GM12878 (cell line): ENCODE measurements around the gene NPDC1. TPM values are rescaled to one million over a fixed set of nuclear protein-coding genes. Genes with fewer than 3 reads are reported as not detected.

Experiments used
- ATAC-seq: fragments of 200-7000 bp; cut with Tn5 transposase; 3 replicates; pipeline ENCODE4 v1.9.1; 2020; ENCODE audit warnings: mild to moderate bottlenecking, moderate library complexity
- BruUV-seq: library from RNA; stranded (reverse); fragments of 400-500 nt; replicated peaks from 2 replicates; lab custom pipeline; 2021; lab: Mats Ljungman, UMichigan
- CTCF ChIA-PET: fragments of 300-600 bp; sonication (Branson Sonifier 250); formaldehyde crosslinking; extraction: SDS; loops from one replicate; lab custom pipeline; 2021; ENCODE audit warnings: inconsistent platforms; lab: Yijun Ruan, JAX
- POLR2A ChIA-PET: fragments of 350-600 bp; formaldehyde crosslinking; extraction: SDS; loops from one replicate; lab custom pipeline; 2021; ENCODE audit warnings: inconsistent platforms; lab: Charles Lee
- RAD21 ChIA-PET: fragments of 300-600 bp; sonication (Branson Sonifier 250); formaldehyde crosslinking; loops from one replicate; lab custom pipeline; 2023; ENCODE audit warnings: antibody characterized with exemption; ENCODE audit not compliant: unreplicated experiment; lab: Charles Lee
- SMC1A ChIA-PET: fragments of 300-600 bp; sonication (Branson Sonifier 250); formaldehyde crosslinking; loops from one replicate; lab custom pipeline; 2023; ENCODE audit not compliant: unreplicated experiment, uncharacterized antibody; lab: Charles Lee
- DNase-seq: peaks from one replicate; pipeline ENCODE4 v3.0.0-alpha.2; 2011; ENCODE audit warnings: low read depth, low spot score
- FAIRE-seq: peaks from 3 replicates; lab custom pipeline; 2011; peaks lifted over from hg19 to GRCh38; lab: Jason Lieb, UNC
- H2AFZ ChIP-seq: 2 replicates; pipeline ENCODE4 v1.6.0; 2011; ENCODE audit warnings: low read depth, low read length, control low read depth; ENCODE audit not compliant: control insufficient read depth
- H3K27ac ChIP-seq: 2 replicates; pipeline ENCODE4 v1.5.1; 2011; ENCODE audit warnings: control low read depth; ENCODE audit not compliant: control insufficient read depth, insufficient read depth
- H3K27me3 ChIP-seq, 2 experiments: replicated peaks in 1 of 2; 2 replicates each; pipeline versions ENCODE4 v1.6.0 to v1.6.1; 2011; ENCODE audit warnings: low read length in 1 of 2; ENCODE audit not compliant: control insufficient read depth in 2 of 2, insufficient read depth in 2 of 2
- H3K36me3 ChIP-seq, 2 experiments: 2 replicates each; pipeline ENCODE4 v1.5.1; 2011; ENCODE audit warnings: low read length in 1 of 2; ENCODE audit not compliant: control insufficient read depth in 2 of 2, insufficient read depth in 2 of 2
- H3K4me1 ChIP-seq: 2 replicates; pipeline ENCODE4 v1.6.1; 2011; ENCODE audit warnings: mild to moderate bottlenecking, low read length, moderate library complexity, mixed read lengths; ENCODE audit not compliant: control insufficient read depth, insufficient read depth
- H3K4me2 ChIP-seq: 2 replicates; pipeline ENCODE4 v1.6.0; 2011; ENCODE audit warnings: control low read depth; ENCODE audit not compliant: control insufficient read depth, insufficient read depth
- H3K4me3 ChIP-seq: fragments of 200-600 bp; sonication (generic); 2 replicates; pipeline ENCODE4 v1.5.1; 2016
- H3K79me2 ChIP-seq: 2 replicates; pipeline ENCODE4 v1.6.0; 2011; ENCODE audit warnings: low read length; ENCODE audit not compliant: control insufficient read depth, insufficient read depth
- H3K9ac ChIP-seq: 2 replicates; pipeline ENCODE4 v1.8.0; 2011; ENCODE audit warnings: low read length, control low read depth, mixed read lengths; ENCODE audit not compliant: control insufficient read depth, insufficient read depth
- H3K9me3 ChIP-seq: replicated peaks from 3 replicates; pipeline ENCODE4 v1.5.1; 2011; ENCODE audit warnings: mild to moderate bottlenecking, low read length; ENCODE audit not compliant: control insufficient read depth, insufficient read depth
- H4K20me1 ChIP-seq: 2 replicates; pipeline ENCODE4 v1.6.0; 2011; ENCODE audit not compliant: control insufficient read depth, insufficient read depth
- ATF2 ChIP-seq: IDR thresholded peaks from 2 replicates; pipeline ENCODE4 v1.6.1; 2012; ENCODE audit warnings: low read length, inconsistent platforms
- BHLHE40 ChIP-seq, 2 experiments: fragments of 450-650 bp in 1 of 2; IDR thresholded peaks; 2 replicates each; pipeline ENCODE4 v1.6.1; 2011 to 2017; ENCODE audit warnings: low read depth in 2 of 2, borderline replicate concordance in 1 of 2, improper control_type of control experiment in 1 of 2, low read length in 1 of 2, mild to moderate bottlenecking in 1 of 2
- CBFB ChIP-seq: IDR thresholded peaks from 2 replicates; pipeline ENCODE4 v1.6.1; 2016; ENCODE audit warnings: antibody characterized with exemption, low read depth
- FOXK2 ChIP-seq: fragments of 450-650 bp; IDR thresholded peaks from 2 replicates; pipeline ENCODE4 v1.6.1; 2017; ENCODE audit warnings: mild to moderate bottlenecking, moderate library complexity
- IRF4 ChIP-seq: IDR thresholded peaks from 2 replicates; pipeline ENCODE4 v1.6.1; 2011; ENCODE audit warnings: low read depth, low read length
- LARP7 ChIP-seq: fragments of 450-650 bp; IDR thresholded peaks from 2 replicates; pipeline ENCODE4 v1.6.1; 2017; ENCODE audit warnings: mild to moderate bottlenecking
- PAX8 ChIP-seq: fragments of 450-650 bp; IDR thresholded peaks from 2 replicates; pipeline ENCODE4 v1.6.1; 2017; ENCODE audit warnings: mild to moderate bottlenecking, moderate library complexity
- POLR2AphosphoS5 ChIP-seq: IDR thresholded peaks from 2 replicates; pipeline ENCODE4 v1.6.1; 2011; ENCODE audit warnings: mild to moderate bottlenecking, low read length, inconsistent platforms
- RAD51 ChIP-seq: fragments of 450-650 bp; IDR thresholded peaks from 2 replicates; pipeline ENCODE4 v1.6.1; 2016; ENCODE audit warnings: moderate library complexity, mild to moderate bottlenecking, inconsistent platforms
- RCOR1 ChIP-seq: conservative IDR thresholded peaks from 2 replicates; pipeline ENCODE4 v1.6.1; 2012; ENCODE audit warnings: low read depth, low read length, improper control_type of control experiment
- RELA ChIP-seq: fragments of 450-650 bp; IDR thresholded peaks from 2 replicates; pipeline ENCODE4 v1.8.0; 2014; ENCODE audit warnings: borderline replicate concordance; ENCODE audit not compliant: partially characterized antibody
- SMAD1 ChIP-seq: fragments of 450-650 bp; IDR thresholded peaks from 2 replicates; pipeline ENCODE4 v1.6.1; 2018; ENCODE audit warnings: mild to moderate bottlenecking, low read depth; ENCODE audit not compliant: partially characterized antibody
- YY1 ChIP-seq: IDR thresholded peaks from 2 replicates; pipeline ENCODE4 v1.6.1; 2011; ENCODE audit warnings: low read depth, mild to moderate bottlenecking, low read length
- WGBS: methylation state at CpG from one replicate; pipeline ENCODE4 v1.1.6; 2016; ENCODE audit warnings: low lambda C conversion rate; ENCODE audit not compliant: insufficient replicate concordance, insufficient coverage; ENCODE audit errors: missing lambda C conversion rate; 5-methylcytosine and 5-hydroxymethylcytosine counted together
- in situ Hi-C: fragments of 300-500 bp; cut with MboI; formaldehyde crosslinking; loops from 9 replicates; pipeline ENCODE4 v1.14.3; 2018; ENCODE audit warnings: mixed read lengths
- intact Hi-C: fragments of 100-400 bp; cut with micrococcal nuclease; formaldehyde crosslinking; loops from one replicate; pipeline ENCODE4 v1.14.2; 2022; ENCODE audit not compliant: unreplicated experiment
- polyA plus RNA-seq, 11 experiments: library from polyadenylated mRNA; depleted of rRNA in 4 of 11; unstranded in 6 of 11; stranded (reverse) in 5 of 11; fragments of >200 nt; fragmentation: Nextera tagmentation in 4 of 11; fragmentation: Illumina TruSeq in 1 of 11; extraction: Ambion mirVana in 4 of 11; extraction: Trizol in 1 of 11; gene quantifications; 1 replicate in 1 of 11; 2 replicates in 10 of 11; pipeline versions ENCODE4 v1.2.1 to v1.2.3, GENCODE V29; 2011 to 2016; ENCODE audit warnings: inconsistent platforms in 2 of 11, missing spikeins in 2 of 11, low read depth in 1 of 11
- total RNA-seq, 4 experiments: library from RNA; depleted of rRNA in 3 of 4; stranded (reverse); fragments of >200 nt in 3 of 4; fragmentation: Illumina TruSeq in 1 of 4; extraction: Trizol in 1 of 4; gene quantifications; 2 replicates each; pipeline versions ENCODE4 v1.2.1 to v1.2.3, GENCODE V29; 2013 to 2021
- TF ChIP-seq, protein P1 (sequence below): fragments of 450-650 bp; IDR thresholded peaks from 2 replicates; pipeline ENCODE4 v1.6.1; 2016; ENCODE audit warnings: mild to moderate bottlenecking, moderate library complexity, borderline replicate concordance
- TF ChIP-seq, protein P2 (sequence below): IDR thresholded peaks from 2 replicates; pipeline ENCODE4 v1.6.1; 2012; ENCODE audit warnings: improper control_type of control experiment, low read depth, low read length; ENCODE audit not compliant: insufficient replicate concordance

The NPDC1 gene
- total and polyA plus RNA-seq, 10 of the 15 experiments (the other 5 are each of a cell fraction or from before 2014, with no cell fraction given), result 0.04 to 1.7 (median 0.77) TPM; not detected in 2

DNA sequence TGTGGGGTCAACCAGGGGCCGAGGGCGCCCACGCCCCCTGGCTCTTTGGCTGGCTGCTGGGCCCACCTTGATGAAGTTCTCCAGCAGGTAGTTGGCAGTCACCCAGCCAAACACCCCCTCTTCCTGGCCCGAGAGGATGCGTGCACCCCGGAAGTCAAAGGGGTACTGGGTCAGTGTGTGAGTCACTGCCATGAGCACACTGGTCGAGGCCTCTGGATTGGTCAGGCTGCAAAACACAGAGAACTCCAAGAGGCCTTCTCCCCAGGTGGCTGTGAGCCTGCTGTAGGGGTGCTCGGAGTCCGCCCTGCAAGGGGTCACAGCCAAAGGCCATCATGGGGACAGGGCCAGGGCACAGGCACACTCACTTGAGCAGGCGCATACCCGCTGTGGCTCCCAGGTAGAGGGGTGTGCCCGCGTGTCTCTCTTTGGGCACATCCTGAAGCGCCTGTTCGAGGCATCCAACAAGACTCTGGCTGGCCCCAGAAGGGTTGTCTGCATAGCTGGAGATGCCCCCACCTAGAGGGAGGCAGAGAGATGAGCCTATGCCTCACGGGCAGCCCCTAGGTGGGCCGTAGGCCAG lies 5.3 kb upstream of the NPDC1 start:
- H3K4me3 ChIP-seq, result no peak overlapping the region
- FAIRE-seq (no peak), ATAC-seq (no peak), DNase-seq (no peak)
- H3K27me3 ChIP-seq, result peaks cover 11 to 18% of the 10 kb centered on the region in 2 experiments; a peak in 3 of 4 replicates
- in situ Hi-C loops, result no loop called here
- ChIA-PET POLR2A (no interaction called here), CTCF (no interaction called here), SMC1A (no interaction called here), RAD21 (no interaction called here)
- intact Hi-C loops, result no loop called here
- no peaks in the 10 kb centered on the region for H3K4me1 ChIP-seq
- WGBS, result 54% methylated on average over 17 of the region's 17 CpGs
- H3K4me2 ChIP-seq, result no peak overlapping the region
- no peaks in the 10 kb centered on the region for H3K9me3 ChIP-seq
- H4K20me1 ChIP-seq, result no peaks in the 10 kb centered on the region
- H3K27ac ChIP-seq, result no peak overlapping the region
- no peaks in the 10 kb centered on the region for H3K36me3 ChIP-seq
- no TSS peak for BruUV-seq
- H2AFZ ChIP-seq, result no peak overlapping the region
- no peak overlapping the region for H3K9ac ChIP-seq
- H3K79me2 ChIP-seq, result no peaks in the 10 kb centered on the region
- no peak for TF ChIP-seq LARP7
- no peak for TF ChIP-seq PAX8
- no peak for TF ChIP-seq ATF2
- no peak for TF ChIP-seq YY1
- TF ChIP-seq RAD51, result no peak
- TF ChIP-seq SMAD1, result no peak
- TF ChIP-seq POLR2AphosphoS5, result no peak
- TF ChIP-seq FOXK2, result no peak
- TF ChIP-seq, protein P1, sequence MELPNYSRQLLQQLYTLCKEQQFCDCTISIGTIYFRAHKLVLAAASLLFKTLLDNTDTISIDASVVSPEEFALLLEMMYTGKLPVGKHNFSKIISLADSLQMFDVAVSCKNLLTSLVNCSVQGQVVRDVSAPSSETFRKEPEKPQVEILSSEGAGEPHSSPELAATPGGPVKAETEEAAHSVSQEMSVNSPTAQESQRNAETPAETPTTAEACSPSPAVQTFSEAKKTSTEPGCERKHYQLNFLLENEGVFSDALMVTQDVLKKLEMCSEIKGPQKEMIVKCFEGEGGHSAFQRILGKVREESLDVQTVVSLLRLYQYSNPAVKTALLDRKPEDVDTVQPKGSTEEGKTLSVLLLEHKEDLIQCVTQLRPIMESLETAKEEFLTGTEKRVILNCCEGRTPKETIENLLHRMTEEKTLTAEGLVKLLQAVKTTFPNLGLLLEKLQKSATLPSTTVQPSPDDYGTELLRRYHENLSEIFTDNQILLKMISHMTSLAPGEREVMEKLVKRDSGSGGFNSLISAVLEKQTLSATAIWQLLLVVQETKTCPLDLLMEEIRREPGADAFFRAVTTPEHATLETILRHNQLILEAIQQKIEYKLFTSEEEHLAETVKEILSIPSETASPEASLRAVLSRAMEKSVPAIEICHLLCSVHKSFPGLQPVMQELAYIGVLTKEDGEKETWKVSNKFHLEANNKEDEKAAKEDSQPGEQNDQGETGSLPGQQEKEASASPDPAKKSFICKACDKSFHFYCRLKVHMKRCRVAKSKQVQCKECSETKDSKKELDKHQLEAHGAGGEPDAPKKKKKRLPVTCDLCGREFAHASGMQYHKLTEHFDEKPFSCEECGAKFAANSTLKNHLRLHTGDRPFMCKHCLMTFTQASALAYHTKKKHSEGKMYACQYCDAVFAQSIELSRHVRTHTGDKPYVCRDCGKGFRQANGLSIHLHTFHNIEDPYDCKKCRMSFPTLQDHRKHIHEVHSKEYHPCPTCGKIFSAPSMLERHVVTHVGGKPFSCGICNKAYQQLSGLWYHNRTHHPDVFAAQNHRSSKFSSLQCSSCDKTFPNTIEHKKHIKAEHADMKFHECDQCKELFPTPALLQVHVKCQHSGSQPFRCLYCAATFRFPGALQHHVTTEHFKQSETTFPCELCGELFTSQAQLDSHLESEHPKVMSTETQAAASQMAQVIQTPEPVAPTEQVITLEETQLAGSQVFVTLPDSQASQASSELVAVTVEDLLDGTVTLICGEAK, result no peak
- TF ChIP-seq CBFB, result no peak
- TF ChIP-seq, protein P2, sequence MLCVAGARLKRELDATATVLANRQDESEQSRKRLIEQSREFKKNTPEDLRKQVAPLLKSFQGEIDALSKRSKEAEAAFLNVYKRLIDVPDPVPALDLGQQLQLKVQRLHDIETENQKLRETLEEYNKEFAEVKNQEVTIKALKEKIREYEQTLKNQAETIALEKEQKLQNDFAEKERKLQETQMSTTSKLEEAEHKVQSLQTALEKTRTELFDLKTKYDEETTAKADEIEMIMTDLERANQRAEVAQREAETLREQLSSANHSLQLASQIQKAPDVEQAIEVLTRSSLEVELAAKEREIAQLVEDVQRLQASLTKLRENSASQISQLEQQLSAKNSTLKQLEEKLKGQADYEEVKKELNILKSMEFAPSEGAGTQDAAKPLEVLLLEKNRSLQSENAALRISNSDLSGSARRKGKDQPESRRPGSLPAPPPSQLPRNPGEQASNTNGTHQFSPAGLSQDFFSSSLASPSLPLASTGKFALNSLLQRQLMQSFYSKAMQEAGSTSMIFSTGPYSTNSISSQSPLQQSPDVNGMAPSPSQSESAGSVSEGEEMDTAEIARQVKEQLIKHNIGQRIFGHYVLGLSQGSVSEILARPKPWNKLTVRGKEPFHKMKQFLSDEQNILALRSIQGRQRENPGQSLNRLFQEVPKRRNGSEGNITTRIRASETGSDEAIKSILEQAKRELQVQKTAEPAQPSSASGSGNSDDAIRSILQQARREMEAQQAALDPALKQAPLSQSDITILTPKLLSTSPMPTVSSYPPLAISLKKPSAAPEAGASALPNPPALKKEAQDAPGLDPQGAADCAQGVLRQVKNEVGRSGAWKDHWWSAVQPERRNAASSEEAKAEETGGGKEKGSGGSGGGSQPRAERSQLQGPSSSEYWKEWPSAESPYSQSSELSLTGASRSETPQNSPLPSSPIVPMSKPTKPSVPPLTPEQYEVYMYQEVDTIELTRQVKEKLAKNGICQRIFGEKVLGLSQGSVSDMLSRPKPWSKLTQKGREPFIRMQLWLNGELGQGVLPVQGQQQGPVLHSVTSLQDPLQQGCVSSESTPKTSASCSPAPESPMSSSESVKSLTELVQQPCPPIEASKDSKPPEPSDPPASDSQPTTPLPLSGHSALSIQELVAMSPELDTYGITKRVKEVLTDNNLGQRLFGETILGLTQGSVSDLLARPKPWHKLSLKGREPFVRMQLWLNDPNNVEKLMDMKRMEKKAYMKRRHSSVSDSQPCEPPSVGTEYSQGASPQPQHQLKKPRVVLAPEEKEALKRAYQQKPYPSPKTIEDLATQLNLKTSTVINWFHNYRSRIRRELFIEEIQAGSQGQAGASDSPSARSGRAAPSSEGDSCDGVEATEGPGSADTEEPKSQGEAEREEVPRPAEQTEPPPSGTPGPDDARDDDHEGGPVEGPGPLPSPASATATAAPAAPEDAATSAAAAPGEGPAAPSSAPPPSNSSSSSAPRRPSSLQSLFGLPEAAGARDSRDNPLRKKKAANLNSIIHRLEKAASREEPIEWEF, result no peak
- no peak for TF ChIP-seq RCOR1
- TF ChIP-seq IRF4, result no peak
- no peak for TF ChIP-seq RELA
- TF ChIP-seq BHLHE40 (IDR thresholded peaks at IDR 0.05; ENCODE audit: borderline replicate concordance in 1 of 2, low read depth in 2 of 2, low read length in 1 of 2), result no peak
